AG04449 (cell line): ENCODE measurements around the gene AGPAT2.

Experiments
- CTCF ChIA-PET: fragments of 350-600 bp; formaldehyde crosslinking; extraction: SDS; loops from one replicate; lab custom pipeline; 2021; ENCODE audit warnings: antibody characterized with exemption; lab: Yijun Ruan, JAX
- POLR2A ChIA-PET: fragments of 400-600, 350-600 bp; formaldehyde crosslinking; extraction: SDS; loops from one replicate; lab custom pipeline; 2020; ENCODE audit warnings: antibody characterized with exemption, inconsistent platforms; lab: Yijun Ruan, JAX
- DNase-seq: peaks from one replicate; pipeline ENCODE4 v3.0.0-alpha.2; 2010; ENCODE audit warnings: low read depth, low spot score
- H3K4me3 ChIP-seq: 2 replicates; pipeline ENCODE4 v1.5.1; 2011; ENCODE audit warnings: low read depth, mild to moderate bottlenecking, control low read depth, low read length
- CTCF ChIP-seq: IDR thresholded peaks from one replicate; pipeline ENCODE4 v1.5.1; 2011; ENCODE audit warnings: mild to moderate bottlenecking, moderate library complexity, low read length, control low read depth, inconsistent platforms; ENCODE audit not compliant: insufficient read depth; ENCODE audit errors: missing control alignments

The AGPAT2 gene

DNA sequence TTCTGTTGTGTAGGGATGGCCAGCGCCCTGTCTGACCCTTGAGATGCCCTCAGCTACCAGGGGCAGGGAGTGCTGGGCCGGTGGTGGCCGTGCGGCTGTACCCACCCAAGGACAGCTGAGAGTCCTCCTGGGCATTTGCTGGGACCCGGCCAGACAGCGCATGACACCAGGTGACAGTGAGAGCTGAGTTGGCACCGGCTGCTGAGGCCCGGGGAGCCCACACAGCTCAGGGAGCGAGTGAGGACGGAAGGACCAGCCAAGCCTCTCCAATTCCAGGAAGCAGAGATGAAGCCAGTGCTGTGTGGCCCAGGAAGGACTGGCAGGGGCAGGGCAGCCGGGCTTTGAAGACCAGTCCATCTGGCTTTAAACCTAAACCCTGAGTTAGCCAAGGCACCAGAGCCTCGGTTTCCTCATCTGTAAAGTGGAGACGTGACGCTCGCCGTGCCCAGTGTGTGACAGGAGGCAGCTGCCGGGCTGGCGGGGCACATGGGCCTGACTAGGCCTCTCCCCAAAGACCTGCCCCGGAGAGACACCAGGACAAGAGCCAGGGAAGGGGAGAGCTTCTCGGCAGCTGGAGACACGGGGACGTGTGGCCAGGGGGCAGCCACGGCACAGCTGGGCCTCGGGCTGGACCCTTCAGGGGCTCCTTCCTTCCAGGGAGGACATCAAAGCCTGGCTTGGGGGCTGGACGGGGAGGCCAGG, 3.0 kb upstream of the AGPAT2 start:
- no peak for DNase-seq
- no peak overlapping the region for H3K4me3 ChIP-seq
- ChIA-PET POLR2A (no interaction called here), CTCF (interaction anchor here (1.0 to 1.7 kb wide), 4 partner anchors 9 to 206 kb away, joined by 3 to 6 read pairs (median 4); no protein-coding TSS in a partner anchor)
- TF ChIP-seq CTCF, result no peak

DNA sequence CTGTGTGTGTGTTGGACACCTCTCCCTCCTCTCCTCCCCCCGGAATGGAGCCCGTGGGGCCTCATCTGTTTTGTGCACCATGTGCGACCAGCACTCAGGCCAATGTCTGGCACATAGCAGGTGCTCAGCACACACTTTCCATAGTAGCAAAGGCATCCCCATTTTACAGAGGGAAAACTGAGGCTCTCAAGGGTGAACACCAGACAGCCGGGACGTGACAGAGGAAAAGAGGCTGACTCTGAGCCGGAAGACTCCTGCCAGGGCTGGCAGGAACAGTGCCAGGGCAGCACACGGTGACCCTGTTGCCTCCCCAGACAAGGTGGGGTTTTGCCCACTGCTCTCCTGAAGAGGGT, 1.8 kb upstream of the AGPAT2 start:
- ChIA-PET CTCF (interaction anchor here (1.0 to 1.3 kb wide), 5 partner anchors 10 to 42 kb away, joined by 3 to 5 read pairs (median 3); no protein-coding TSS in a partner anchor), POLR2A (no interaction called here)
- H3K4me3 ChIP-seq, result no peak overlapping the region
- no peak for TF ChIP-seq CTCF
- DNase-seq, result no peak

DNA sequence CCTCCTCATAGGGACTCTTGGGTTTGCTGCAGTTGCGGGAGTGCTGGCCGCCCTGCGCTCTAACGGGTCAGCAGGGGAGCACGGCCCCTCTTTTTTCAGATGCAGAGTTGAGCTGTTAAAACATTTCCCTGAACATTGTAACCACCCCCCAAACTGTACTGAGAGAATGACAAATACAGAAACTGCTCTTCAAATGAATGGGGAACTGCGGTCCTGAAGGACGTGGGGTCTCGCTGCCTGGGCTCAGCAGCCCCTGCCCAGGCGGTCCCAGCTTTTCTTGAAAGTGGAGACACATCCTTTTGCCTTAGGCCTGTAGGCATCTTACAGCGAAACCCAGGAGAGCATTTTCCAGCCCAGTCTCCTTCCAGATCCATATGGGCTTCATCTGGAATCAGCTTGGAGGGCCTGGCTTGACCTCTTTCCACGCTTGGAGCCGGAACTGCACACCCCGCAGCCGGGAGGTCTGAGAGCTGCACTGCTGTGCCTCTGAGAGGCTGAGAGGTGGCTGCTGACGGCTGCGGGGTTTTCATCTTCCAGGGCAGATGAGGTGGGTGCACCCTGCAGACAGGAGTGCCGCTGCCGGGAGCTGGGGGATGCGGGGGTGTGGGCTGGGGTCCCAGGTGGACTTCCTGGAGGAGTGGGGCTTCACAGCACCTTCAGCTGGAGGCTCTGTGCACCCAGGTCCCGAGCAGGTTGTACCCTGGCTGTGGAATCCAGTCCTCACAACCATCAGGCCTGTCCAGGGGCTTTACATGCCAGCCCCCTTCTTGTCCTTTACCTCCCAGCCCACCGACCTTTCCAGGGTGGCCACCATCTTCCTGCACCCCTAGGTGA, 1.2 kb upstream of the AGPAT2 start:
- no peak for DNase-seq
- no peak for TF ChIP-seq CTCF
- ChIA-PET POLR2A (no interaction called here), CTCF (interaction anchor here (1.0 to 1.2 kb wide), 4 partner anchors 8 to 17 kb away, joined by 3 read pairs; no protein-coding TSS in a partner anchor)
- H3K4me3 ChIP-seq, result no peak overlapping the region

DNA sequence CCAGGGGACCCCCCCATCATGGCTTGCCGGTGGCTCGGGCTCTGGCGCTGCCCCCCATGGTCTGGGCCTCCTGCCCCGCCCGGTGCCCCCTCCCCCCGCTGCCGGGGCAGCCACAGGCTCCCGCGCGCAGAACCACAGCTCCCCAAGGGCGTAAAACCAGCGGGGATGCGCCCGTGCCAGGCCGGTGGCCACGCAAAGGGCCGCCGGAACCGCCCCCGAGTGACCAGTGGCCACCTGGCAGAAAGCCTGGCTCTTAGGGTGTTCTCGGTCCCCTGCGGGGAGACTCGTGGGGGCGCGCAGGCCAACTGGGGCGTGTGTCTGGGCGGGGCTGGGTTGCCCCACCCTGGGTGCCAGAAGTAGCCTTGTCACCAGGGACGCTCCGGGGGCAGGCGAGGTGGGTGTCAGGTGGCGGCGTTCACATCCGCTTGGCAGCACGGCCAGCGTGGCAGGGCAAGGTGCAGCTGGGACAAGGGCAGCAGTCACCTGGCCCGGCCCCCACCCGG, 515 bp upstream of the AGPAT2 start:
- ChIA-PET CTCF (interaction anchor here (0.6 to 2.9 kb wide), 6 partner anchors 9 to 433 kb away, joined by 3 to 21 read pairs (median 3); no protein-coding TSS in a partner anchor), POLR2A (interaction anchor here (0.7 kb wide), 1 partner anchor 12 kb away, joined by 3 read pairs; no protein-coding TSS in a partner anchor)
- peak overlapping the region; percentile 70; the same call in 1 of the 2 replicates for H3K4me3 ChIP-seq
- TF ChIP-seq CTCF, result no peak
- DNase-seq, result no peak

DNA sequence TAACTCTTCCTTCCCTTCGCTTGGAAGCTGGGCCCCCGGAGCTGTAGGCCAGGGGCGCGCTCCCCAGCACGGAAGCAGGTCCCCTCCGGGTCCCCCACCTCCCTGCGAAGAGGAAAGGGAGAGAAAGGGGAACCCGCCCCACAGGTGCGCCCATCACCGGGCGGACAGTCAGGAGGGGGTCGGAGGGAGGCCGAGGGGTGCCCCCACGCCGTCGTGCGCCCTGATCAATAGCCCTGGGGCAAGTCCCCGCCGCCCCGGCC, 793 bp downstream of the AGPAT2 start:
- POLR2A ChIA-PET, result interaction anchor here (1.0 kb wide), 1 partner anchor 42 kb away, joined by 8 read pairs; no protein-coding TSS in a partner anchor

More for the DNA sequence above, 793 bp downstream of the AGPAT2 start:
- TF ChIP-seq CTCF, result no peak
- peak overlapping the region; percentile 70 for H3K4me3 ChIP-seq
- no peak for DNase-seq
- CTCF ChIA-PET, result interaction anchor here (1.3 to 2.9 kb wide), 2 partner anchors 12 to 14 kb away, joined by 4 to 21 read pairs; no protein-coding TSS in a partner anchor
